GM08714 (cell line): ENCODE data around the gene CPNE5.
"Not testable (repeated sequence)": the region's sequence is repeated elsewhere in the genome, so short reads cannot be mapped to it uniquely, and the experiment has no call there.

Experiments
- H3K4me3 ChIP-seq: fragments of 200-500 bp; sonication (Bioruptor generic); 2 replicates; pipeline ENCODE4 v1.5.1; 2014; ENCODE audit warnings: mild to moderate bottlenecking, low read length, inconsistent platforms
- ZNF274 ChIP-seq: IDR thresholded peaks from 2 replicates; pipeline ENCODE4 v1.6.1; 2012; ENCODE audit warnings: mild to moderate bottlenecking, low read depth, low read length

Gene CPNE5

GRCh38 chr6:36706339-36706738 lies 132.9 kb downstream of the CPNE5 start:
- no peak for TF ChIP-seq ZNF274
- H3K4me3 ChIP-seq, result no peak overlapping the region

GRCh38 chr6:36704961-36705577 lies 134.2 kb downstream of the CPNE5 start:
- H3K4me3 ChIP-seq, result not testable (repeated sequence)

- no peak overlapping the region for H3K4me3 ChIP-seq
- no peak for TF ChIP-seq ZNF274
These were observed 135.3 kb downstream of the CPNE5 start for GRCh38 chr6:36703982-36704381.

GRCh38 chr6:36703081-36703606 lies 136.1 kb downstream of the CPNE5 start:
- no peak for TF ChIP-seq ZNF274
- H3K4me3 ChIP-seq, result no peak overlapping the region

GRCh38 chr6:36702656-36703055 lies 136.6 kb downstream of the CPNE5 start:
- TF ChIP-seq ZNF274, result no peak

GRCh38 chr6:36701401-36701991 lies 137.7 kb downstream of the CPNE5 start:
- TF ChIP-seq ZNF274, result no peak
- H3K4me3 ChIP-seq, result no peak overlapping the region

More at GRCh38 chr6:36702656-36703055, 136.6 kb downstream of the CPNE5 start:
- H3K4me3 ChIP-seq, result no peak overlapping the region

GRCh38 chr6:36700831-36701230 lies 138.4 kb downstream of the CPNE5 start:
- no peak overlapping the region for H3K4me3 ChIP-seq
- no peak for TF ChIP-seq ZNF274

GRCh38 chr6:36700071-36700812 lies 139.0 kb downstream of the CPNE5 start:
- no peak overlapping the region for H3K4me3 ChIP-seq
- TF ChIP-seq ZNF274, result no peak

- no peak for TF ChIP-seq ZNF274
- no peak overlapping the region for H3K4me3 ChIP-seq
These were observed 139.9 kb downstream of the CPNE5 start for GRCh38 chr6:36699348-36699747.

GRCh38 chr6:36698871-36699271 lies 140.4 kb downstream of the CPNE5 start:
- TF ChIP-seq ZNF274, result no peak

GRCh38 chr6:36698196-36698595 lies 141.0 kb downstream of the CPNE5 start:
- no peak overlapping the region for H3K4me3 ChIP-seq
- no peak for TF ChIP-seq ZNF274

More at GRCh38 chr6:36698871-36699271, 140.4 kb downstream of the CPNE5 start:
- H3K4me3 ChIP-seq, result no peak overlapping the region

GRCh38 chr6:36697481-36697903 lies 141.8 kb downstream of the CPNE5 start, which contains the start of gene RAB44:
Gene RAB44, plus strand, starts transcription at chr6:36697826. Its CDS starts 6,410 bp downstream, at chr6:36704236.
- no peak within 1 kb of the TSS for H3K4me3 ChIP-seq

GRCh38 chr6:36695414-36695813 lies 143.8 kb downstream of the CPNE5 start:
- H3K4me3 ChIP-seq, result no peak overlapping the region
- TF ChIP-seq ZNF274, result no peak

More at GRCh38 chr6:36697481-36697903, 141.8 kb downstream of the CPNE5 start, which contains the start of gene RAB44:
- TF ChIP-seq ZNF274, result no peak

- H3K4me3 ChIP-seq, result no peak overlapping the region
- TF ChIP-seq ZNF274, result no peak
These were observed 144.6 kb downstream of the CPNE5 start for GRCh38 chr6:36694616-36695015.
